M059J (cell line): ENCODE results near the gene C10orf88. TPM values are rescaled to one million over a fixed set of nuclear protein-coding genes. Genes with fewer than 3 reads are reported as not detected.
"Not testable (repeated sequence)": the region's sequence is repeated elsewhere in the genome, so short reads cannot be mapped to it uniquely, and the experiment has no call there.

Experiments
- DNase-seq: peaks from one replicate; pipeline ENCODE4 v3.0.0-alpha.2; 2012; ENCODE audit warnings: low read depth
- total RNA-seq: library from RNA; depleted of rRNA; stranded (reverse); fragments of >200 nt; shearing (Covaris generic); gene quantifications from 2 replicates; pipeline ENCODE4 v1.2.3, GENCODE V29; 2014; rRNA removed

The C10orf88 gene
- total RNA-seq, 1 experiment from 2014 or later, result 12.6 TPM

DNA sequence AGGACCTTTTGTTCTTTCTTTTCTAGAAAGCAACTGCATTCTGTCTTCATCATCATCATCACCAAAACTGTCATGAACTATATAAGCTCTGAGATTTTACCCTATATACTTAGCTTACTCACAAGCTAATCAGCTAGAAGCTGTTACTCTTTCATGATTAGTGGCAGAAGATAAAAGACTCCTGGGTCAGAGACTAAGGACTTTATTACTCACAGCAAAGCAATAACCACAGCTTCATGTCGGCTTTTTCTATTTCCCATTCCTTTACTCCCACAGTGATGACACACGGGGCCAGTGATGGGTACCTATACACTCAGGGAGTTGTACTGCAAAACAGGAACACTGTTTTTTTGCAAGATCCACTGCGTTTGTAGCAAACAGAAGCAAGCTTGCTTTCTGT is 8.4 kb upstream of the C10orf88 start:
- DNase-seq, result no peak

DNA sequence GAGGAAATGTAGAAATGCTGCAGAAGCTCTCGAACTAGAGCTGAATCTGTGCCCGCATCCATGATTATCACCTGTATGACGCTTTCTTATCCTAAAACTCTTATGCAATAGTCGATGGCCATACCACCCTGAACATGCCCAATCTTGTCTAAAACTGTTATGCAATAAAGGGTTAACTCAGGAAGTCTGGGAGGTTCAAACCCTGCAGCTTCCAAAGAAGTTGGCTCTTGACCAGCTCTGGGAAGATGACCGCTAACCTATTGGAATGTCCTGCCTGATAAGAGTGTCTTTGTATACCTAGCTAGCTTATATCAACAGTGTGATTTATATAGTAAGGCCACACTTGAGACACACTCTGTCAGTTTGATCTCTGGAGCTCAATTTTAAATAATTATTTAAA is 3.4 kb upstream of the C10orf88 start:
- DNase-seq, result peak; percentile 15

DNA sequence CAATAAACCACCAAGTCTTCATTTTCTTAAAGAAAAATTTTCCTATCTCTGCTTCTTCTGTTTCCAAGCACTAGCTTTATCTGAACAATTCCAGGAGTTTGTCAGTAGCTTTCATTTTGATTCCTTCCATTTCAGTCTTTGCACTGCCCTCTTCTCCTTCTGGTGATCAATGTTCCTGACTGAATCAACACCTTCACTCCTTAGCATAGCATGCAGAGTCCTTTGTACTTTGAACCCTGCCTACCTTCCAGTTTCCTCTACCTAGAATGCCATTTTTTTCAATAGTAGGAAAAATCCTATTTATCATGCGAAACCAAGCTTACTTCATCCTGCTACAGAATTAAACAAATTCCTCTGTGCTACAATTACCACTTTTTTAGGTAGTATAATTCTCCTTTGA is 1.9 kb upstream of the C10orf88 start:
- no peak for DNase-seq

DNA sequence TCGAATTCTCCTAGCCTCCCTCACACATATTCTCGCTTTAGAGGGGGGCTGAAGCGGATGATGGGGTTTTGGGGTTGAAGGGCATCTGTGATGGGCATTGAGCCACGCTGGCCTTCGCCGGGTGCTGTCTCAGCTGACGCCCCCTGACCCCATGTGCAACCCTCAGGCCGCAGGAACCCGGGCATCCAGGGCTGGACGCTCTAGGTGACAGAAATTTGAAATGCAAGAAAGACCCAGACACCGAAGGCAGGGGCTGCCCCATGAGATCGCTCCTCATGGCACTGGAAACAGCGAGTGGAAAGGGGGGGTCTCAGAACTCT is 664 bp upstream of the C10orf88 start:
- DNase-seq, result no peak

DNA sequence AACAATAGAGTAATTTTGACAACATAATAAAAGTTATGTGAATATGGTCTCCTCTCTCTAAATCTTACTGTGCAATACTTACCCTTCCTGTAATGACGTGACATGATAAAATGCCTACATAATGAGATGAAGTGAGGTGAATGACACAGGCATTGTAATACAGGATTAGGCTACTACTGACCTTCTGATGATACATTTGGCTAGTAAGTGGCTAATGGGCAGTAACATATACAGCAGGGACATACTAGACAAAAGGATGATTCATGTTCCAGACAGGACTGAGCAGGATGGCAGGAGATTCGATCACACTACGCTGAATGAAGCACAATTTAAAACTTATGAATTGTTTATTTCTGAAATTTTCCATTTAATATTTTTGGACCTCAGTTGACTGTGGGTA is 4.7 kb downstream of the C10orf88 start:
- no peak for DNase-seq

DNA sequence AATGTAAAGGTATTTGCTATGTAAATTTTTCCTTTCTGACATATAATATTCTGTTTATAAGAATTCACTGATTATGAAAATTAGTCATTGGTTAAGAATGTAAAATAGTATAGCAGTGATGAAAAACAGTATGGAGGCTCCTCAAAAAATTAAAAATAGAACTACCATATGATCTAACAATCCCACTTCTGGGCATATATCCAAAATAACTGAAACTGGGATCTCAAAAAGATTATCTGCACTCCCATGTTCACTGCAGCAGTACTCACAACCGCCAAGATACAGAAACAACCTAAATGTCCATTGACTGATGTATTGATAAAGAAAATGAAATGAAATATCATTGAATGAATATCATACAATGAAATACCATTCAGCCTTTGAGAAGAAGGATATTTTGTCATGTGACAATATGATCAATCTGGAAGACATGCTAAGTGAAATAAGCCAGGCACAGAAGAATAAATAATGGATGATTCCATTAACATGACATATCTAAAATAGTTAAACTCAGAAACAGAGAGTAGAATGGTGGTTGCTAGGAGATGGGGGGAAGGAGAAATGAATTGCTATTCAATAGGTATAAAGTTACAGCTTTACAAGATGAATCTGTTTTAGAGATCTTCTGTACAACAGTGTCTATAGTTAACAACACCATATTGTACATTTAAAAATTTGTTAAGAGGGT is 14.0 kb downstream of the C10orf88 start:
- DNase-seq, result peak; percentile 15

DNA sequence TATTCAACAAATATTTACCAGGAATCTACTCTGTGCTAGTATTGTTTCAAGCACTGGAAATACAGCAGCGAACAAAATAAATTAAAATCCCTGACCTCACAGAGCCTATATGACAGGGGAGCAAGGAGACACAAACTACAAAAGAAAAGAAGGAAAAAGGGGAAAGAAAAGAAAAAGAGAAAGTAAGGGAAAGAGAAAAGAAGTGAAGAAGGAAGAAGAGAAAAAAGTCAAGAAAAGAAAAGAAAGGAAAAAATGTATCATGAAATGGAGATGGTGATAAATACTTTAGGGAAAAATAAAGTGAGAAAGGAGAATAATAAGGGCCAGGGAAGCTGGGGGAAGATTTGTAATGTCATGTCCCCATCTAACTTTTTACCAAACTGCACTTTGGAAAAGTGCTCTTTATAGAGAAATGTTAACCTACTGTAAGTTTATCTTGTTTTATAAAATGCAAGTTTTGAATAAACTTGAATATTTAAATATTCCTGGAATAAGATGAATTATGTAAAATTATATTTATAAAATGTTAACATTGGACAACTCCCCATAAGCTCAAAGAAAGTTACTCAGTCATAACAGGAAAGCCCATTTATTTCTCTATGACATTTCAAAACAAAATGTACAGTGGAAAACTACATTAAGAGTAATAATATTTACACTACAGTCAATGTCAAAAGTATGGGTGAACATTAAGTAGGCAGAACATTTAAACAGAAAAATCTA is 14.7 kb downstream of the C10orf88 start:
- DNase-seq, result no peak

DNA sequence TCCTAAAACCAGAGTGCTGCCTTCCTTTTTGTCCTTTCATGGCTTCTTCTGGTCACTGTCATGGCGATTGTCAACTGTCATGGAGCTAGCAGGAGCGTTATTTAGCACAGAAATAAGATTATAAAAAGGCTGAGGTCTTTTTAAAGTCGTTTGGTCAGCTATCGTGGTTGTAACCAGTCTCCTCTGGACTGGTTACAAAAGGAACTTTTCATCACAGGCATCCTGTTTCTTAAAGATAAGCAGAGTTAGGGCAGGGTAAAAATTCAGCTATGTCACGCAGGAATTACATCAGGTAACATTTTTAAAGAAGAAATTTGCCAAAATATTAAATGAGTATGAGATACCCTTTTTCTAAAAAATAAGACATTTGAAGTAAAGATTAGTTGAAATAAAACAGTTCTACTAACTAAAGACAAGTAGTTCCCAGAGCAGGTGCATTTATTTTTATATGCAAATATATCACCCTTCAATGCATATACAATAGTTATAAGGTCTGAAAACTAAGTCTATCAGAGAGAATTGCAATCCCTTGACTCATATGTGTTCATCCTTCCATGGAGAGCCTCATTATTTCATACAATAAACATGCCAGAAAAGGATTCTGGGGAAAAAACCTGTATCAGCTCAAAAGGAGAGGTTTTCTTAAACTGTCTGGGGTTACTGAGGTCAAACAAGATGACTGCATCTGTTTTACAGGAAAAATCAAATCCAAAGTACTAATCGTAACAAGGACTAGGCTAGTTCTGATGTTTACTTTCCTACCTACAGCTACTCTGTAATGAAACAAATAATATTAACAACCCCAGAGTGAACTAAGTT is 22.7 kb downstream of the C10orf88 start:
- no peak for DNase-seq

DNA sequence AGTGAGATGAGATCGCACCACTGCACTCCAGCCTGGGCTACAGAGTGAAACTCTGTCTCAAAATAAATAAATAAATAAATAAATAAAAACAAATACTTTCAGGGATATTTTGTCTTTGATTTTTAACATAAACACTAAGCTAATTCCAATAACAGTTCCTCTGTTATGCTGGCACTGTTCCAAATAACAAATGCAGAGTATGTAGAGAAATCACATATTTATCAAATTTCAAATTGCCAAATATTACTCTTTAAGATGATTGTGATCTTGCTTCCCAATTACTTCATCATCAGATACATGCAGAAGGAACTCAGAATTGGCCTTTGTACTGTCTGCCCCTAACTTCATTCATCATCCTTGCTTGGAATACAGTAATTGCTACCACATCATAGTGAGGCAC is 23.9 kb downstream of the C10orf88 start:
- no peak for DNase-seq

DNA sequence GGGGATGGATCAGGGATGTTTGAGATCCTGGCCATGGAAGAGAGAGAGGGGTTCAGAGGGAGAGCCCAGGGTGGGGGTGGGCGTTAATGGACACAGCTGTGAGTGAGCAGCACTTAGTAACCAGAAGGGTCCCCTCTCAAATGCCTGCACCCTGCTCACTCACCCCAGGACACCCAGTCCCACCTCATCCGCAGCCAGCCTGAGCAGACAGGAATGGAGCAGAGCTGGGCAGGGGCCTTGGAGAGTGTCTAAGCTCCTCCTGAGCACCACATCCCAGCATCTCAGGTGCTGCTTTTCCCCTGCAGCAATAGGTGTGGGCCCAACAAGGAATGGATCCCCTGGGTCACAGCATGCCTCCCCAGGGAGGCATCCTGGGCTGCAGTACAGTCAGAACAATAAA is 38.3 kb downstream of the C10orf88 start:
- DNase-seq, result no peak

DNA sequence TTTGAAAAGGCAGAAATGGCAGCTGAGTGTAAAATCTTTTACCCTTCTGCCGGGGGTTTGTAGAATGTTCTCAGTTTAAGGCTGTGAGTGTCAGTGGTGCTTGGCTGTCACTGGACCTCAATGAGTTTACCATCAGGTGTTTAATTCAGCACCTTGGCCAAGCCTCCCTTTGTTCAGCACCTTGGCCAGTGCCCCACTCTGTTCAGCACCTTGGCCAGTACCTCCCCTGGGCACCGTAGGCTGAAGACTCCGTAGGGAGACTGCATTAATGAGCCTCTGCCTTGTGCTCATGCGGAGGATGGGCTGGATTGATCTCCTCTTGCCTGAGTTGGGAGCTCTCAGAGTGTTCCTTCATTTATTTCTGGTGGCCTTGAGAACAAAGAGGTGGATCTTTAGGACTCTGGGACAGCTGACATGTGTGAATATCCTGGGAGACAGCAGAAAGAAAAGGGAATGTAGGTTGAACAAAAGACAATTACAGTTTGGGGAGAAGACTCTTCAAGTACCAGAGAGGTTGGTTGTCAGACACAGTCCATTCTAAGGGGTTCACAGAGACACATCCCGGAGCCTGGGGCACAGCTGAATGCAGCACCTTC is 42.0 kb downstream of the C10orf88 start:
- peak; percentile 35 for DNase-seq

DNA sequence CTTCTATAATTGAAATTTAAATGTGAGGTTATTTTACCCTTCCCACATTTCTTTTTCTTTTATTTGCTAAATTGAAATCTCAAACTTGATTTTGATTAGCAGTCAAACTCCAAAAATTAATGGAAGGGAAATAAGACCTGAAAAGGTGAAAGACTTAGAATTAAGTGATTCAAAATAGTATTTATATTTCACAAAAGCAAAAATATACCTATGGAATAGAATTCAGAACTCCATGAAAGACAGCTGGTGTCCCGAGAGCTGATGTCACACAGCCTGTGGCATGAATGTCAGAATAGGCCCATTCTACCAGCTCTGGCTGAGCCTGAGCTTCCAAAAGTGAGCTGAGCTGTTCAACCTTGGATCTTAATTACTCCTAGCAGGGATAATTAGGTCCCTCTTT is 43.7 kb downstream of the C10orf88 start, which contains the start of gene FAM24A:
FAM24A (plus strand) TSS at position 301 of the 400 bp plus-strand sequence. CDS start 1,025 bp downstream, outside the sequence.
- DNase-seq, result no peak

DNA sequence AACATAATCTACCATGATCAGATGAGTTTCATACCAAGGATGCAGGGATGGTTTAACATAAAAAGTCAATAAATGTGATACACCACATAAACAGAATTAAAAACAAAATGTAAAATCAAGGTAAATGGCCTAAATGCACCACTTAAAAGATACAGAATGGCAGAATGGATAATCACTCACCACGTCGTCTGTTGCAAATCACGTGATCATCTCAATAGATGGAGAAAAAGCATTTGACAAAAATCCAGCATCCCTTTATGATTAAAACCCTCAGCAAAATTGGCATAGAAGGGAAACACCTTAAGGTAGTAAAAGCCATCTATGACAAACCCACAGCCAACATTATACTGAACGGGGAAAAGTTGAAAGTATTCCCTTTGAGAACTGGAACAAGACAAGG is 50.2 kb downstream of the C10orf88 start:
- DNase-seq, result not testable (repeated sequence)

DNA sequence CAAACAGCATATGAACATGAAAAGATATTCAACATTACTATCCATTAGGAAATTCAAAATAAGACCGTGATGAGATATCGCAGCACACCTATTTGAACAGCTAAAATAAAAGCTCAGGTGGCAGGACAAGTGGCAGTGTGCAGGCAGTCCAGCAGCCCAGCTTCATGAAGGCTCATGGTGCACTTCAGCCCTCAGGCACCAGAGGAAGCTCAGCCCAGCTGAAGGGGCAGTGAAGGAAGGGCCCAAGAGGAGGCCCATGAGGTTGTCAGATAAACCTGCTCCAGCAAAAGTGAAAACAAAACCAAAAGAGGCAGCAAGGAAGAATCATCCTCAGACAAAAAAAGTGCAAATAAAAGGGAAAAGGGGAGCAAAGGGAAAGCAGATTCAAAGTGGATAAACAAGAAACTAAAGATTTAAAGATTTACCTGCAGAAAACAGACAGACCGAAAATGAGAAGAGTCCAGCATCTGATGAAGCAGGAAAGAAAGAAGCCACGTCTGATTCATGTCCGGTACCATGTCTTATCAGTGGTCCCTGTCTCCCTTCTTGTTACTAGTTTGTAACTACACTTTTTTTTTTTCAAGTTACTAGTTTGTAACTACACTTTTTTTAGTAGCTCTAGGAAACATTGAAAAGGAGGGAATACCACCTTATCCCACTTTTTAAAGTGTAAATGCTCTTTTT is 59.6 kb downstream of the C10orf88 start:
- peak; percentile 36 for DNase-seq

DNA sequence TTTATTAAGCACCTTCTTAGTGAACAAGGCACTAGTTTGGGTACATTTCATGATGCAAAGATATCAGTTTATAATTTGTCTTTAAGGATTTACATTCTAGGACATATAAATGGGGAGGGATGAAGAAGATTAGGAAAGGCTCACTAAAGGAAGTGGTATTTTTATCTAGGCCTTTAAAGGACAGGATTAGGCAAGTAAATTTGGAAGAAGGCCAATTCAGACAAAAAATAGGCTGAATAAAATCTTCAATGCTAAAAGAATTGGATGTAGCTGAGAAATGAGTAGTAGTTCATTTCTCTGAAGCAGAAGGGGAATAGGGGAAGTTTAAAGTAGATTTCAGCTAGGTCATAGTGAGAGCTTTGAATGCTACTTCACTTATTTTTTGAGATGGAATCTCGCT is 69.9 kb downstream of the C10orf88 start:
- DNase-seq, result no peak

DNA sequence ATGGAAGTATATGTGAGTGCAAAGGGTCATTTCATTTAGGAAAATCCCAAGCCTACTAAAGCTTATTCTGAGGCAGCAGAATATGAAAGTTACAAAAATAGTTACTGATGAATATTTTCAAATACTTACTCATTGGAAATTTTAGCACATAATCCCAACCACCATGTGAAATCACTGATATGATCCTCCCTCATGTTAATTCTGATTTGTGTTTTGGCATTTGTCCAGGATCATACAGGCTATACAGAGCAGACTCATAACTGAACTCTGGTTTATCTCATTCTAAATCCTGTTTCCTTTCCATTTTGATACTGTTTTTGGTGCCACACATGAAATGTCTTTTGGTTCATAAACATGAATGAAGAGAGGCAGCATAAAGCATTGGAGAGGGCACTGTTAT is 71.3 kb downstream of the C10orf88 start:
- DNase-seq, result no peak

Other genes starting within 250 kb of the C10orf88 start
- 0.02 and 0.05 TPM in 2 replicates for gene CUZD1, start 108.4 kb downstream of the C10orf88 start, total RNA-seq
- gene FAM24B, start 74.6 kb downstream of the C10orf88 start, total RNA-seq, result 0.39 and 2.2 TPM in 2 replicates
- gene FAM24A, start 43.6 kb downstream of the C10orf88 start, total RNA-seq, result not detected in 2 replicates
- gene PSTK, start 26.2 kb upstream of the C10orf88 start, total RNA-seq, result 14.1 and 16.6 TPM in 2 replicates
- gene IKZF5, start 54.6 kb upstream of the C10orf88 start, total RNA-seq, result 1.7 and 3.6 TPM in 2 replicates
- gene ACADSB, start 54.8 kb upstream of the C10orf88 start, total RNA-seq, result 2.3 and 3.8 TPM in 2 replicates
- not detected in 2 replicates for gene HMX3, start 181.7 kb upstream of the C10orf88 start, total RNA-seq
- 0.07 and 0.96 TPM in 2 replicates for gene HMX2, start 193.9 kb upstream of the C10orf88 start, total RNA-seq
- 256 and 276 TPM in 2 replicates for gene BUB3, start 200.2 kb upstream of the C10orf88 start, total RNA-seq